ENCODE data around the gene PAGR1. TPM values are rescaled to one million over a fixed set of nuclear protein-coding genes. Genes with fewer than 3 reads are reported as not detected.
A peak's percentile ranks its signal among the peaks of the same experiment; 100 is the strongest.

Gene PAGR1
- total and polyA plus RNA-seq, 2 of the 13 experiments (the other 11 are each of a cell fraction or from before 2014, with no cell fraction given) = 9.8 to 66.4 TPM

DNA sequence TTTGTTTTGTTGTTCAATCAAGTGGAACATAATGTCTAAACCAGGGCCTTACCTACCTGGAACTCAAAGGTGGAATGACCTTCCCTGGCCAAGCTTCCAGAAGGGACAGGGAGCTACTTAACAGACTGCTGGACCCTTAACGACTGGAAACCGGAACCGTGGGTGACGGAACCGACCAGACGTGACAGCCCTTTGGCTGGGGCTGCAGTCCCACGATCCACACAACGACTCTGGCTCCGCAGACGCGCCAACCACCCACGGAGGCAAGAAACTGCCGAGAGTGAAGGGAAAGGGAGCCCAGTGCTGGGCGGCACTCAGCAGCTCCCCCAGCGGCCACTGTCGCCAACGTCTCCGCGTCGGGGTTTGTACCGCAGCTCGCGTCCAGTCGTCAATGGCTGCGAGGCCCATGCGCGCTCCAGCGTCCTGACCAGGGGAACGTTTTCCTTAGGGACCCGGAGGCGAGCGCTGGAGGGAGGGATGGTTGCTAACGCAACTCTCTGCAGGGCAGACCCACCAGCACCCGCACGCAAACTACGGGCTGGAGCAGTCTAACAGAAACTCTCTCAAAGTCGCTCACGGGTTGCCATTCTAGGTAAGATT is 31.0 kb upstream of the PAGR1 start (continued):
- TF ChIP-seq ZNF230 (CRISPR knock-in tag; IDR thresholded peaks at IDR 0.05) (no peak), ZNF782 (CRISPR knock-in tag; IDR thresholded peaks at IDR 0.05; ENCODE audit: borderline replicate concordance) (no peak), PHF8 (CRISPR knock-in tag; IDR thresholded peaks at IDR 0.05) (peak; percentile 60), AHR (CRISPR knock-in tag; IDR thresholded peaks at IDR 0.05) (0 out of 2 replicates have a peak, but pooled peaks have one; percentile 26), ZNF703 (CRISPR knock-in tag; IDR thresholded peaks at IDR 0.05; ENCODE audit: borderline replicate concordance) (no peak), ZNF678 (CRISPR knock-in tag; IDR thresholded peaks at IDR 0.05) (no peak), ZBTB7B (CRISPR knock-in tag; IDR thresholded peaks at IDR 0.05) (0 out of 2 replicates have a peak, but pooled peaks have one; percentile 33), ZSCAN21 (CRISPR knock-in tag; IDR thresholded peaks at IDR 0.05; ENCODE audit: borderline replicate concordance) (peak; percentile 64; the same call in 1 of the 2 replicates), PTBP1 (IDR thresholded peaks at IDR 0.05; ENCODE audit: low read depth, low read length, poor library complexity, severe bottlenecking) (no peak), ZNF549 (CRISPR knock-in tag; IDR thresholded peaks at IDR 0.05) (no peak)
- TF ChIP-seq, protein P1, sequence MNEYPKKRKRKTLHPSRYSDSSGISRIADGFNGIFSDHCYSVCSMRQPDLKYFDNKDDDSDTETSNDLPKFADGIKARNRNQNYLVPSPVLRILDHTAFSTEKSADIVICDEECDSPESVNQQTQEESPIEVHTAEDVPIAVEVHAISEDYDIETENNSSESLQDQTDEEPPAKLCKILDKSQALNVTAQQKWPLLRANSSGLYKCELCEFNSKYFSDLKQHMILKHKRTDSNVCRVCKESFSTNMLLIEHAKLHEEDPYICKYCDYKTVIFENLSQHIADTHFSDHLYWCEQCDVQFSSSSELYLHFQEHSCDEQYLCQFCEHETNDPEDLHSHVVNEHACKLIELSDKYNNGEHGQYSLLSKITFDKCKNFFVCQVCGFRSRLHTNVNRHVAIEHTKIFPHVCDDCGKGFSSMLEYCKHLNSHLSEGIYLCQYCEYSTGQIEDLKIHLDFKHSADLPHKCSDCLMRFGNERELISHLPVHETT (CRISPR knock-in tag; conservative IDR thresholded peaks at IDR 0.05) = no peak
- TF ChIP-seq, protein P2, sequence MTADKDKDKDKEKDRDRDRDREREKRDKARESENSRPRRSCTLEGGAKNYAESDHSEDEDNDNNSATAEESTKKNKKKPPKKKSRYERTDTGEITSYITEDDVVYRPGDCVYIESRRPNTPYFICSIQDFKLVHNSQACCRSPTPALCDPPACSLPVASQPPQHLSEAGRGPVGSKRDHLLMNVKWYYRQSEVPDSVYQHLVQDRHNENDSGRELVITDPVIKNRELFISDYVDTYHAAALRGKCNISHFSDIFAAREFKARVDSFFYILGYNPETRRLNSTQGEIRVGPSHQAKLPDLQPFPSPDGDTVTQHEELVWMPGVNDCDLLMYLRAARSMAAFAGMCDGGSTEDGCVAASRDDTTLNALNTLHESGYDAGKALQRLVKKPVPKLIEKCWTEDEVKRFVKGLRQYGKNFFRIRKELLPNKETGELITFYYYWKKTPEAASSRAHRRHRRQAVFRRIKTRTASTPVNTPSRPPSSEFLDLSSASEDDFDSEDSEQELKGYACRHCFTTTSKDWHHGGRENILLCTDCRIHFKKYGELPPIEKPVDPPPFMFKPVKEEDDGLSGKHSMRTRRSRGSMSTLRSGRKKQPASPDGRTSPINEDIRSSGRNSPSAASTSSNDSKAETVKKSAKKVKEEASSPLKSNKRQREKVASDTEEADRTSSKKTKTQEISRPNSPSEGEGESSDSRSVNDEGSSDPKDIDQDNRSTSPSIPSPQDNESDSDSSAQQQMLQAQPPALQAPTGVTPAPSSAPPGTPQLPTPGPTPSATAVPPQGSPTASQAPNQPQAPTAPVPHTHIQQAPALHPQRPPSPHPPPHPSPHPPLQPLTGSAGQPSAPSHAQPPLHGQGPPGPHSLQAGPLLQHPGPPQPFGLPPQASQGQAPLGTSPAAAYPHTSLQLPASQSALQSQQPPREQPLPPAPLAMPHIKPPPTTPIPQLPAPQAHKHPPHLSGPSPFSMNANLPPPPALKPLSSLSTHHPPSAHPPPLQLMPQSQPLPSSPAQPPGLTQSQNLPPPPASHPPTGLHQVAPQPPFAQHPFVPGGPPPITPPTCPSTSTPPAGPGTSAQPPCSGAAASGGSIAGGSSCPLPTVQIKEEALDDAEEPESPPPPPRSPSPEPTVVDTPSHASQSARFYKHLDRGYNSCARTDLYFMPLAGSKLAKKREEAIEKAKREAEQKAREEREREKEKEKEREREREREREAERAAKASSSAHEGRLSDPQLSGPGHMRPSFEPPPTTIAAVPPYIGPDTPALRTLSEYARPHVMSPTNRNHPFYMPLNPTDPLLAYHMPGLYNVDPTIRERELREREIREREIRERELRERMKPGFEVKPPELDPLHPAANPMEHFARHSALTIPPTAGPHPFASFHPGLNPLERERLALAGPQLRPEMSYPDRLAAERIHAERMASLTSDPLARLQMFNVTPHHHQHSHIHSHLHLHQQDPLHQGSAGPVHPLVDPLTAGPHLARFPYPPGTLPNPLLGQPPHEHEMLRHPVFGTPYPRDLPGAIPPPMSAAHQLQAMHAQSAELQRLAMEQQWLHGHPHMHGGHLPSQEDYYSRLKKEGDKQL (CRISPR knock-in tag; IDR thresholded peaks at IDR 0.05; ENCODE audit: low read depth) = 0 out of 2 replicates have a peak, but pooled peaks have one; percentile 56
- TF ChIP-seq, protein P3, sequence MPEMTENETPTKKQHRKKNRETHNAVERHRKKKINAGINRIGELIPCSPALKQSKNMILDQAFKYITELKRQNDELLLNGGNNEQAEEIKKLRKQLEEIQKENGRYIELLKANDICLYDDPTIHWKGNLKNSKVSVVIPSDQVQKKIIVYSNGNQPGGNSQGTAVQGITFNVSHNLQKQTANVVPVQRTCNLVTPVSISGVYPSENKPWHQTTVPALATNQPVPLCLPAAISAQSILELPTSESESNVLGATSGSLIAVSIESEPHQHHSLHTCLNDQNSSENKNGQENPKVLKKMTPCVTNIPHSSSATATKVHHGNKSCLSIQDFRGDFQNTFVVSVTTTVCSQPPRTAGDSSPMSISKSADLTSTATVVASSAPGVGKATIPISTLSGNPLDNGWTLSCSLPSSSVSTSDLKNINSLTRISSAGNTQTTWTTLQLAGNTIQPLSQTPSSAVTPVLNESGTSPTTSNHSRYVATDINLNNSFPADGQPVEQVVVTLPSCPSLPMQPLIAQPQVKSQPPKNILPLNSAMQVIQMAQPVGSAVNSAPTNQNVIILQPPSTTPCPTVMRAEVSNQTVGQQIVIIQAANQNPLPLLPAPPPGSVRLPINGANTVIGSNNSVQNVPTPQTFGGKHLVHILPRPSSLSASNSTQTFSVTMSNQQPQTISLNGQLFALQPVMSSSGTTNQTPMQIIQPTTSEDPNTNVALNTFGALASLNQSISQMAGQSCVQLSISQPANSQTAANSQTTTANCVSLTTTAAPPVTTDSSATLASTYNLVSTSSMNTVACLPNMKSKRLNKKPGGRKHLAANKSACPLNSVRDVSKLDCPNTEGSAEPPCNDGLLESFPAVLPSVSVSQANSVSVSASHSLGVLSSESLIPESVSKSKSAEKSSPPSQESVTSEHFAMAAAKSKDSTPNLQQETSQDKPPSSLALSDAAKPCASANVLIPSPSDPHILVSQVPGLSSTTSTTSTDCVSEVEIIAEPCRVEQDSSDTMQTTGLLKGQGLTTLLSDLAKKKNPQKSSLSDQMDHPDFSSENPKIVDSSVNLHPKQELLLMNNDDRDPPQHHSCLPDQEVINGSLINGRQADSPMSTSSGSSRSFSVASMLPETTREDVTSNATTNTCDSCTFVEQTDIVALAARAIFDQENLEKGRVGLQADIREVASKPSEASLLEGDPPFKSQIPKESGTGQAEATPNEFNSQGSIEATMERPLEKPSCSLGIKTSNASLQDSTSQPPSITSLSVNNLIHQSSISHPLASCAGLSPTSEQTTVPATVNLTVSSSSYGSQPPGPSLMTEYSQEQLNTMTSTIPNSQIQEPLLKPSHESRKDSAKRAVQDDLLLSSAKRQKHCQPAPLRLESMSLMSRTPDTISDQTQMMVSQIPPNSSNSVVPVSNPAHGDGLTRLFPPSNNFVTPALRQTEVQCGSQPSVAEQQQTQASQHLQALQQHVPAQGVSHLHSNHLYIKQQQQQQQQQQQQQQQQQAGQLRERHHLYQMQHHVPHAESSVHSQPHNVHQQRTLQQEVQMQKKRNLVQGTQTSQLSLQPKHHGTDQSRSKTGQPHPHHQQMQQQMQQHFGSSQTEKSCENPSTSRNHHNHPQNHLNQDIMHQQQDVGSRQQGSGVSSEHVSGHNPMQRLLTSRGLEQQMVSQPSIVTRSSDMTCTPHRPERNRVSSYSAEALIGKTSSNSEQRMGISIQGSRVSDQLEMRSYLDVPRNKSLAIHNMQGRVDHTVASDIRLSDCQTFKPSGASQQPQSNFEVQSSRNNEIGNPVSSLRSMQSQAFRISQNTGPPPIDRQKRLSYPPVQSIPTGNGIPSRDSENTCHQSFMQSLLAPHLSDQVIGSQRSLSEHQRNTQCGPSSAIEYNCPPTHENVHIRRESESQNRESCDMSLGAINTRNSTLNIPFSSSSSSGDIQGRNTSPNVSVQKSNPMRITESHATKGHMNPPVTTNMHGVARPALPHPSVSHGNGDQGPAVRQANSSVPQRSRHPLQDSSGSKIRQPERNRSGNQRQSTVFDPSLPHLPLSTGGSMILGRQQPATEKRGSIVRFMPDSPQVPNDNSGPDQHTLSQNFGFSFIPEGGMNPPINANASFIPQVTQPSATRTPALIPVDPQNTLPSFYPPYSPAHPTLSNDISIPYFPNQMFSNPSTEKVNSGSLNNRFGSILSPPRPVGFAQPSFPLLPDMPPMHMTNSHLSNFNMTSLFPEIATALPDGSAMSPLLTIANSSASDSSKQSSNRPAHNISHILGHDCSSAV (CRISPR knock-in tag; IDR thresholded peaks at IDR 0.05; ENCODE audit: borderline replicate concordance) = no peak

Measured in HepG2 (cell line).